GM20000 (cell line): ENCODE results near the gene ETV3.

ENCODE experiments used
- DNase-seq: peaks from one replicate; pipeline ENCODE4 v3.0.0; 2012; ENCODE audit warnings: low spot score
- TF ChIP-seq, protein P1 (sequence below): IDR thresholded peaks from 2 replicates; pipeline ENCODE4 v1.5.1; 2012; ENCODE audit warnings: mild to moderate bottlenecking, control low read depth; ENCODE audit errors: extremely low read depth, missing control alignments

ETV3 gene

DNA sequence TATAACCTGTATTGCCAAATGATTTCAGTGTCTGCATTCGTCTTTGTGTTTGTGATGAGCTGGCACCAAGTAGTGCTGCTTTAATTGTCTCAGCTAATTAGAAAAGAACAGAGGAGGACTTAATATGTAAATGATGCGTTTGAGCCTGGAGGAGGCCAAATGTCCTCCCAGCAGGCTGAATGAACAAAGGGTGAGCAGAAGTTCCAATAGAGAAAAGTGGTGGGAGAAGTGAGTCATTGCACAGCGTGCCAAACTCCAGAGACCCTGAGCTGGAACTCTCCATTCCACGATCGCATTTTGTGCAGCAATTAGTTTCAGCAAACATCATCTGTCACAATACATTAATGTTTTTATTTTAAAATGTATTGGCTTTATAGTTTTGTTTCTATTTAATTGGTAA lies 56.5 kb downstream of the ETV3 start:
- TF ChIP-seq, protein P1, sequence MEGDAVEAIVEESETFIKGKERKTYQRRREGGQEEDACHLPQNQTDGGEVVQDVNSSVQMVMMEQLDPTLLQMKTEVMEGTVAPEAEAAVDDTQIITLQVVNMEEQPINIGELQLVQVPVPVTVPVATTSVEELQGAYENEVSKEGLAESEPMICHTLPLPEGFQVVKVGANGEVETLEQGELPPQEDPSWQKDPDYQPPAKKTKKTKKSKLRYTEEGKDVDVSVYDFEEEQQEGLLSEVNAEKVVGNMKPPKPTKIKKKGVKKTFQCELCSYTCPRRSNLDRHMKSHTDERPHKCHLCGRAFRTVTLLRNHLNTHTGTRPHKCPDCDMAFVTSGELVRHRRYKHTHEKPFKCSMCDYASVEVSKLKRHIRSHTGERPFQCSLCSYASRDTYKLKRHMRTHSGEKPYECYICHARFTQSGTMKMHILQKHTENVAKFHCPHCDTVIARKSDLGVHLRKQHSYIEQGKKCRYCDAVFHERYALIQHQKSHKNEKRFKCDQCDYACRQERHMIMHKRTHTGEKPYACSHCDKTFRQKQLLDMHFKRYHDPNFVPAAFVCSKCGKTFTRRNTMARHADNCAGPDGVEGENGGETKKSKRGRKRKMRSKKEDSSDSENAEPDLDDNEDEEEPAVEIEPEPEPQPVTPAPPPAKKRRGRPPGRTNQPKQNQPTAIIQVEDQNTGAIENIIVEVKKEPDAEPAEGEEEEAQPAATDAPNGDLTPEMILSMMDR, result no peak
- no peak for DNase-seq

DNA sequence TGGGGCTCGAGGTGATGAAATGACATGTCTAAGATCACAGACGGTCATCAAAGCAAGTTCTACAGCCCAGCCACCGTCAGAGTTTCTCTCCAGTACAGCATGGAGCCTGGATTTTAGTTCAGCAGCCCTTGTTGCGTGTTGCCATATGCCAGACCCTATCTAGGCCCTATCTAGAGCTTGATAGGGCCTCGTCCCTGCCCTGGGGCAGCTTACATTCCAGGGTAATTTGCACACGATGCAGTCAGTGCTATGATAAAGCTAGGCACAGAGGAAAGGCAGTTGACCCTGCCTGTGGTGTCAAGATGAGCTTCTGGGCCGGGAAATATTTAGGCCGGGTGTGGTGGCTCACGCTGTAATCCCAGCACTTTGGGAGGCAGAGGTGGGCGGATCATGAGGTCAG lies 57.5 kb downstream of the ETV3 start:
- no peak for DNase-seq
- TF ChIP-seq, protein P1, result no peak

DNA sequence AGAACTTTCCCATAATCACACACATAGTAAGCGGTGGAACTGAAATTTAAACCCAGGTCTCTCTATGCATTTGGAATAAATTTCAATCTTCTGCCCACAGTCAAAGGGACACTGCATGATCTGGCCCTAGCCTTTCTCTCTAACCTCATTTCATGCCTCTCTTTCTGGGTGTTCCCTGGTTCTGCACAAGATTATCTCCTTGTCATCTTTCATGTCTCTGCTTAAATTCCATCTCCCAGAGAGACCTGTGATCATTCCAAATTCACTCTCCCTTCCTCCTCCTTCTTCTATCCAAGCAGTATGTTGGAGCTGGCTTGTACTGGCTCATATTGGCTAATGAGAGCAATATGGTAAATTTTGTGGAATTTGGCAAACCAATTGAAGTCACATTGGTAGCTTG lies 60.8 kb downstream of the ETV3 start:
- DNase-seq, result no peak
- TF ChIP-seq, protein P1, result no peak

DNA sequence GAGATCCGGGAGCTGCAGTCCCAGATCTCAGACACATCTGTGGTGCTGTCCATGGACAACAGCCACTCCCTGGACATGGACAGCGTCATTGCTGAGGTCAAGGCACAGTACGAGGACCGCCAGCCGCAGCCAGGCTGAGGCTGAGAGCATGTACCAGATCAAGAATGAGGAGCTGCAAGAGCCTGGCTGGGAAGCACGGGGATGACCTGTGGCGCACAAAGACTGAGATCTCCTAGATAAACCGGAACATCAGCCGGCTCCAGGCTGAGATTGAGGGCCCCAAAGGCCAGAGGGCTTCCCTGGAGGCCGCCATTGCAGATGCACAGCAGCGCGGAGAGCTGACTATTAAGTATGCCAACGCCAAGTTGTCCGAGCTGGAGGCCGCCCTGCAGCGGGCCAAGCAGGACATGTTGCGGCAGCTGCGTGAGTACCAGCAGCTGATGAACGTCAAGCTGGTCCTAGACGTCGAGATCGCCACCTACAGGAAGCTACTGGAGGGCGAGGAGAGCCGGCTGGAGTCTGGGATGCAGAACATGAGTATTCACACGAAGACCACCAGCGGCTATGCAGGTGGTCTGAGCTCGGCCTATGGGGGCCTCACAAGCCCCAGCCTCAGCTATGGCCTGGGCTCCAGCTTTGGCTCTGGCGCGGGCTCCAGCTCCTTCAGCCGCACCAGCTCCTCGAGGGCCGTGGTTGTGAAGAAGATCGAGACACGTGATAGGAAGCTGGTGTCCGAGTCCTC lies 64.1 kb downstream of the ETV3 start:
- no peak for DNase-seq
- TF ChIP-seq, protein P1, result peak; percentile 62
